NCI-H1930 (cell line): ENCODE measurements around the gene PROSER3.
A peak's percentile ranks its signal among the peaks of the same experiment; 100 is the strongest.

Experiments used
- DNase-seq, 2 experiments: peaks; one replicate each; lab custom pipeline; 2025; lab: John Stamatoyannopoulos, UW

The PROSER3 gene

GRCh38 chr19:35738887-35739229, 19.1 kb upstream of the PROSER3 start:
- no peak for DNase-seq

GRCh38 chr19:35739275-35740107, 18.5 kb upstream of the PROSER3 start:
- no peak for DNase-seq

GRCh38 chr19:35740108-35740422, 17.9 kb upstream of the PROSER3 start:
- DNase-seq = no peak

GRCh38 chr19:35740423-35741202, 17.4 kb upstream of the PROSER3 start:
- DNase-seq = peak; percentile 98 to 100

GRCh38 chr19:35741203-35741515, 16.8 kb upstream of the PROSER3 start:
- no peak for DNase-seq

- no peak for DNase-seq
Measured at GRCh38 chr19:35742121-35742724, 15.8 kb upstream of the PROSER3 start, which contains the start of gene IGFLR1. Gene IGFLR1 (minus strand): TSS chr19:35742452. CDS start chr19:35741180, 1,272 bp downstream.

GRCh38 chr19:35743640-35744429, 14.1 kb upstream of the PROSER3 start:
- DNase-seq = no peak

- peak; percentile 96 to 97 for DNase-seq
Measured at GRCh38 chr19:35744430-35745327, 13.3 kb upstream of the PROSER3 start.

GRCh38 chr19:35745328-35746086, 12.5 kb upstream of the PROSER3 start, which contains the start of the genes PSENEN and U2AF1L4:
Gene PSENEN (plus strand): TSS chr19:35745651. CDS start chr19:35745931, 280 bp downstream.
Gene U2AF1L4 (minus strand): TSS chr19:35745418. CDS start chr19:35745391, 27 bp downstream.
- DNase-seq = peak; percentile 100

- no peak for DNase-seq
Measured at GRCh38 chr19:35746087-35746462, 11.9 kb upstream of the PROSER3 start.

- no peak for DNase-seq
Measured at GRCh38 chr19:35746531-35746930, 11.4 kb upstream of the PROSER3 start.

- peak; percentile 100 for DNase-seq
Measured at GRCh38 chr19:35748106-35749020, 9.6 kb upstream of the PROSER3 start, which contains the start of gene LIN37. Gene LIN37 (plus strand): TSS chr19:35748576. CDS start chr19:35748725, 149 bp downstream.

GRCh38 chr19:35750167-35750566, 7.8 kb upstream of the PROSER3 start:
- DNase-seq = no peak

GRCh38 chr19:35751839-35752745, 5.9 kb upstream of the PROSER3 start:
- DNase-seq = no peak

- DNase-seq = no peak
Measured at GRCh38 chr19:35752746-35753350, 5.1 kb upstream of the PROSER3 start.

GRCh38 chr19:35753634-35754369, 4.2 kb upstream of the PROSER3 start:
- DNase-seq = no peak
